A549 treated with AZD2906 at 1 μM for 4 hours (cell line): ENCODE data around the gene SH3BP2. TPM values are rescaled to one million over a fixed set of nuclear protein-coding genes. Genes with fewer than 3 reads are reported as not detected.

ENCODE experiments used
- total RNA-seq: library from RNA; stranded (reverse); fragments of 200-300 nt; extraction: Qiagen RNA extraction; gene quantifications from 5 replicates; pipeline ENCODE4 v1.2.3, GENCODE V29; 2022

SH3BP2 gene
- total RNA-seq, result 3.2 to 4.8 TPM (median 4.0 TPM) in 5 replicates

GRCh38 chr4:2792711-2793585 is at the start of gene SH3BP2:
Gene SH3BP2 (plus strand): TSS chr4:2793085. CDS start chr4:2820618, 27,533 bp downstream.

GRCh38 chr4:2755821-2756690 is 36.8 kb upstream of the SH3BP2 start, which contains the start of gene TNIP2:
Gene TNIP2 (minus strand): TSS chr4:2756336. CDS start chr4:2756289, 47 bp downstream.

GRCh38 chr4:2843263-2843940 is 50.5 kb downstream of the SH3BP2 start, which contains the start of gene ADD1:
Gene ADD1 (plus strand): TSS chr4:2843844. CDS start chr4:2875916, 32,072 bp downstream.

Other genes with a start within 250 kb of the SH3BP2 start
- gene TNIP2, start 36.7 kb upstream of the SH3BP2 start, total RNA-seq, result 36.3 to 47.2 TPM (median 45.1 TPM) in 5 replicates
- gene ADD1, start 50.8 kb downstream of the SH3BP2 start, total RNA-seq, result 80.2 to 96.9 TPM (median 89.6 TPM) in 5 replicates
- 24.0 to 27.7 TPM (median 25.0 TPM) in 5 replicates for gene NOP14, start 170.3 kb downstream of the SH3BP2 start, total RNA-seq
- 1.4 to 1.6 TPM (median 1.5 TPM) in 5 replicates for gene GRK4, start 170.5 kb downstream of the SH3BP2 start, total RNA-seq